OCI-LY7 (cell line): ENCODE measurements around the gene AAR2. TPM values are rescaled to one million over a fixed set of nuclear protein-coding genes. Genes with fewer than 3 reads are reported as not detected.

ENCODE experiments used
- BruUV-seq: library from RNA; stranded (reverse); fragments of 400-500 nt; replicated peaks from 2 replicates; lab custom pipeline; 2021; lab: Mats Ljungman, UMichigan
- CTCF ChIA-PET: fragments of 300-600 bp; sonication (Branson Sonifier 250); formaldehyde crosslinking; loops from one replicate; lab custom pipeline; 2022; ENCODE audit warnings: antibody characterized with exemption; ENCODE audit not compliant: unreplicated experiment; lab: Charles Lee
- POLR2A ChIA-PET: fragments of 300-600 bp; sonication (Branson Sonifier 250); formaldehyde crosslinking; loops from one replicate; lab custom pipeline; 2022; ENCODE audit warnings: antibody characterized with exemption; lab: Charles Lee
- DNase-seq: peaks from one replicate; pipeline ENCODE4 v3.0.0-alpha.2; 2015; ENCODE audit warnings: low spot score
- H2AFZ ChIP-seq: fragments of 200-600 bp; sonication (generic), shearing (Covaris generic); 2 replicates; pipeline ENCODE4 v1.6.1; 2014; ENCODE audit warnings: mild to moderate bottlenecking, antibody characterized with exemption, low read length, moderate library complexity
- H3K27ac ChIP-seq: fragments of 200-600 bp; sonication (generic); 2 replicates; pipeline ENCODE4 v1.5.1; 2014; ENCODE audit warnings: mixed run types, low read depth, mild to moderate bottlenecking, moderate library complexity, low read length, inconsistent platforms; ENCODE audit not compliant: poor library complexity, severe bottlenecking
- H3K36me3 ChIP-seq: fragments of 200-600 bp; sonication (generic); 2 replicates; pipeline ENCODE4 v1.6.1; 2014; ENCODE audit warnings: mild to moderate bottlenecking, antibody characterized with exemption, low read length, moderate library complexity, mixed read lengths; ENCODE audit not compliant: insufficient read depth
- H3K4me1 ChIP-seq: fragments of 200-600 bp; sonication (generic); 2 replicates; pipeline ENCODE4 v1.5.1; 2014; ENCODE audit warnings: mild to moderate bottlenecking, low read length; ENCODE audit not compliant: insufficient read depth, poor library complexity, severe bottlenecking
- H3K4me2 ChIP-seq: fragments of 200-600 bp; sonication (generic); 2 replicates; pipeline ENCODE4 v1.6.1; 2014; ENCODE audit warnings: mild to moderate bottlenecking, low read length
- H3K4me3 ChIP-seq: fragments of 200-600 bp; sonication (generic); 2 replicates; pipeline ENCODE4 v1.5.1; 2014; ENCODE audit warnings: mild to moderate bottlenecking, low read depth, low read length; ENCODE audit not compliant: poor library complexity, severe bottlenecking
- H3K79me2 ChIP-seq: fragments of 200-600 bp; sonication (generic); 2 replicates; pipeline ENCODE4 v1.6.1; 2016; ENCODE audit warnings: low read depth, mild to moderate bottlenecking, low read length, moderate library complexity, mixed read lengths; ENCODE audit not compliant: insufficient read depth
- H3K9me2 ChIP-seq: fragments of 200-600 bp; sonication (generic); 2 replicates; pipeline ENCODE4 v1.6.1; 2016; ENCODE audit warnings: mild to moderate bottlenecking, low read length, mixed read lengths; ENCODE audit not compliant: insufficient read depth
- H3K9me3 ChIP-seq: fragments of 200-600 bp; sonication (generic); 2 replicates; pipeline ENCODE4 v1.6.1; 2014; ENCODE audit warnings: mild to moderate bottlenecking, mixed run types, low read length, mixed read lengths
- H4K20me1 ChIP-seq: fragments of 200-600 bp; sonication (generic); 2 replicates; pipeline ENCODE4 v1.6.1; 2014; ENCODE audit warnings: mild to moderate bottlenecking, antibody characterized with exemption, low read length, moderate library complexity, mixed read lengths; ENCODE audit not compliant: insufficient read depth
- EZH2phosphoT487 ChIP-seq: fragments of 200-600 bp; sonication (generic); IDR thresholded peaks from 2 replicates; pipeline ENCODE4 v1.6.1; 2018; ENCODE audit warnings: low read depth, borderline replicate concordance, mild to moderate bottlenecking, mixed run types, antibody characterized with exemption, low read length, moderate library complexity, mixed read lengths
- intact Hi-C: fragments of 100-400 bp; cut with micrococcal nuclease; formaldehyde crosslinking; loops from one replicate; pipeline ENCODE4 v1.10.0; 2022; ENCODE audit not compliant: unreplicated experiment
- total RNA-seq, 2 experiments: library from RNA; depleted of rRNA in 1 of 2; stranded (reverse); fragments of >200 nt in 1 of 2; shearing (Covaris generic) in 1 of 2; gene quantifications; 2 replicates each; pipeline ENCODE4 v1.2.3, GENCODE V29; 2014 to 2022
- TF ChIP-seq, protein P1 (sequence below): fragments of 200-600 bp; sonication (generic); conservative IDR thresholded peaks from 2 replicates; pipeline ENCODE4 v1.5.1; 2014; ENCODE audit warnings: mild to moderate bottlenecking, antibody characterized with exemption, low read length, moderate library complexity, mixed read lengths

AAR2 gene
- total RNA-seq, 2 experiments from 2014 or later, result 20.3 to 26.4 TPM

DNA sequence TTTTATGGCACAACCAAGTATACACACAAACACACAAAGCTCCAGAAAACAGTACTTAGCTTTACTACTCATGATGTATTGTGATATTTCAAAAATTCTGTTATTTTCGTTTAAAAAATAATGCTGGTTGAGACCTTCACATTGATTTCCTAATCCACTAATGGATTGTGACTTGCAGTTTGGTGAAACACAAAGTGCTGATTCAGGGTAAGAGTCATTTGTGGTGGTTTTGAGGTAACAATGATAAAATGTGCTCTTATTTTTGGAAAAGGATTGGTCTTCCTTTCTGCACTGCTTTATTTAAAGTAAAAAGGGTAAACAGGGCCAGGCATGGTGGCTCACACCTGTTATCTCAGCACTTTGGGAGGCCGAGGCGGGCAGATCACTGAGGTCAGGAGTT lies 1.9 kb downstream of the AAR2 start:
- Histone ChIP-seq H3K4me2 (peak overlapping the region; percentile 9; the same call in 1 of the 2 replicates), H3K36me3 (peaks cover 51% of the 10 kb centered on the region), H3K27ac (no peak overlapping the region), H4K20me1 (no peaks in the 10 kb centered on the region), H3K4me3 (no peak overlapping the region), H3K79me2 (peaks cover 47% of the 10 kb centered on the region), H2AFZ (no peak overlapping the region), H3K9me3 (no peaks in the 10 kb centered on the region), H3K9me2 (no peaks in the 10 kb centered on the region), H3K4me1 (peaks cover 16% of the 10 kb centered on the region)
- ChIA-PET CTCF (no interaction called here), POLR2A (no interaction called here)
- BruUV-seq, result no TSS peak
- no peak for DNase-seq
- intact Hi-C loops, result no loop called here
- TF ChIP-seq EZH2phosphoT487, result no peak
- TF ChIP-seq, protein P1, sequence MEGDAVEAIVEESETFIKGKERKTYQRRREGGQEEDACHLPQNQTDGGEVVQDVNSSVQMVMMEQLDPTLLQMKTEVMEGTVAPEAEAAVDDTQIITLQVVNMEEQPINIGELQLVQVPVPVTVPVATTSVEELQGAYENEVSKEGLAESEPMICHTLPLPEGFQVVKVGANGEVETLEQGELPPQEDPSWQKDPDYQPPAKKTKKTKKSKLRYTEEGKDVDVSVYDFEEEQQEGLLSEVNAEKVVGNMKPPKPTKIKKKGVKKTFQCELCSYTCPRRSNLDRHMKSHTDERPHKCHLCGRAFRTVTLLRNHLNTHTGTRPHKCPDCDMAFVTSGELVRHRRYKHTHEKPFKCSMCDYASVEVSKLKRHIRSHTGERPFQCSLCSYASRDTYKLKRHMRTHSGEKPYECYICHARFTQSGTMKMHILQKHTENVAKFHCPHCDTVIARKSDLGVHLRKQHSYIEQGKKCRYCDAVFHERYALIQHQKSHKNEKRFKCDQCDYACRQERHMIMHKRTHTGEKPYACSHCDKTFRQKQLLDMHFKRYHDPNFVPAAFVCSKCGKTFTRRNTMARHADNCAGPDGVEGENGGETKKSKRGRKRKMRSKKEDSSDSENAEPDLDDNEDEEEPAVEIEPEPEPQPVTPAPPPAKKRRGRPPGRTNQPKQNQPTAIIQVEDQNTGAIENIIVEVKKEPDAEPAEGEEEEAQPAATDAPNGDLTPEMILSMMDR, result no peak

DNA sequence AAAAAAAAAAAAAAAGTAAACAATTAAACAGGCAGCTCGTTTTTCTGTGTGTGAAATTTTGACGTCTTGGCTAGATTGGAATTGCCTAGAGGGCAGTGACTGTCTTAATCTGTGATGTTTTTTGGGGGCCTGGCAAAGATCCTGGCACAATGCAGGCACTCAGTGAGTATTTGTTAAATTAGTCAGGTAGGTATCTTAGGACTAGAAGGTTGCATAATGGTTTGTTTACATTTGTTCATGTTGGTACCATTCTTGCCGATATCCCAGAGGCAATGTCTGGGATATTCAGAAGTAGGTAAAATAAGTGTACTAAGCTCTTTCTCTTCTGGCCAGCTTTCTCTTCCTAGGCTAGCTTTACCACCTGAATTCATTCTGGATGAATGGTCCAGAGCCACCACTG lies 2.5 kb downstream of the AAR2 start:
- H4K20me1 ChIP-seq, result no peaks in the 10 kb centered on the region
- no TSS peak for BruUV-seq
- H3K4me3 ChIP-seq, result no peak overlapping the region
- peaks cover 50% of the 10 kb centered on the region for H3K79me2 ChIP-seq
- peaks cover 16% of the 10 kb centered on the region for H3K4me1 ChIP-seq
- intact Hi-C loops, result no loop called here
- H3K36me3 ChIP-seq, result peaks cover 57% of the 10 kb centered on the region
- TF ChIP-seq, protein P1, result no peak
- TF ChIP-seq EZH2phosphoT487, result no peak
- no peak overlapping the region for H2AFZ ChIP-seq
- no peak overlapping the region for H3K4me2 ChIP-seq
- no peaks in the 10 kb centered on the region for H3K9me3 ChIP-seq
- no peak overlapping the region for H3K27ac ChIP-seq
- no peak for DNase-seq
- ChIA-PET POLR2A (no interaction called here), CTCF (no interaction called here)
- H3K9me2 ChIP-seq, result no peaks in the 10 kb centered on the region

DNA sequence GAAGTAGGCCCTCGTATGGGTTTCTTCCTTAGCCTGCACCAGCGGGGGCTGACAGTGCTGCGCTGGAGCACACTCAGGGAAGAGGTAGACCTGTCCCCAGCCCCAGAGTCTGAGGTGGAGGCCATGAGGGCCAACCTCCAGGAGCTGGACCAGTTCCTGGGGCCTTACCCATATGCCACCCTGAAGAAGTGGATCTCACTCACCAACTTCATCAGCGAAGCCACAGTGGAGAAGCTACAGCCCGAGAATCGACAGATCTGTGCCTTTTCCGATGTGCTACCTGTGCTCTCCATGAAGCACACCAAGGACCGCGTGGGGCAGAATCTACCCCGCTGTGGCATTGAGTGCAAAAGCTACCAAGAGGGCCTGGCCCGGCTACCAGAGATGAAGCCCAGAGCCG lies 3.8 kb downstream of the AAR2 start:
- TF ChIP-seq, protein P1, result no peak
- TF ChIP-seq EZH2phosphoT487, result no peak
- no peaks in the 10 kb centered on the region for H3K9me3 ChIP-seq
- H4K20me1 ChIP-seq, result no peaks in the 10 kb centered on the region
- ChIA-PET POLR2A (no interaction called here), CTCF (no interaction called here)
- no peak overlapping the region for H3K27ac ChIP-seq
- peaks cover 16% of the 10 kb centered on the region for H3K4me1 ChIP-seq
- DNase-seq, result no peak
- no peaks in the 10 kb centered on the region for H3K9me2 ChIP-seq
- H3K4me2 ChIP-seq, result no peak overlapping the region
- no peak overlapping the region for H3K4me3 ChIP-seq
- BruUV-seq, result no TSS peak
- intact Hi-C loops, result no loop called here
- H2AFZ ChIP-seq, result no peak overlapping the region
- H3K36me3 ChIP-seq, result peaks cover 70% of the 10 kb centered on the region
- peaks cover 50% of the 10 kb centered on the region for H3K79me2 ChIP-seq
